A549 (cell line): Measurements from ENCODE around the gene PPP4C. TPM values are rescaled to one million over a fixed set of nuclear protein-coding genes. Genes with fewer than 3 reads are reported as not detected.

Experiments
- ATAC-seq, 2 experiments: fragments of 200-7000 bp in 1 of 2; fragments of >200 bp in 1 of 2; cut with Nextera tagmentation in 1 of 2; cut with Tn5 transposase in 1 of 2; 3 replicates each; pipeline versions ENCODE4 v1.8.0 to v1.9.1; 2018 to 2020; ENCODE audit warnings: mild to moderate bottlenecking in 1 of 2, moderate library complexity in 1 of 2
- CTCF ChIA-PET: fragments of 300-600 bp; sonication (Branson Sonifier 250); formaldehyde crosslinking; extraction: SDS; loops from one replicate; lab custom pipeline; 2021; ENCODE audit warnings: antibody characterized with exemption, inconsistent platforms; lab: Yijun Ruan, JAX
- POLR2A ChIA-PET: fragments of 350-600 bp; formaldehyde crosslinking; extraction: SDS; loops from one replicate; lab custom pipeline; 2021; ENCODE audit warnings: antibody characterized with exemption, inconsistent platforms; lab: Yijun Ruan, JAX
- DNase-seq, 2 experiments: peaks; one replicate each; pipeline versions ENCODE4 v3.0.0 to v3.0.0-alpha.2; 2011 to 2016; ENCODE audit warnings: low read depth in 1 of 2, low spot score in 1 of 2
- FAIRE-seq: peaks from 2 replicates; lab custom pipeline; 2011; peaks lifted over from hg19 to GRCh38; lab: Jason Lieb, UNC
- H3K27ac ChIP-seq, 2 experiments: fragments of >200 bp; sonication (Bioruptor Twin); formaldehyde crosslinking; 3 replicates each; pipeline ENCODE4 v1.5.1; 2016 to 2017
- H3K4me1 ChIP-seq: fragments of >200 bp; sonication (Bioruptor Twin); formaldehyde crosslinking; 3 replicates; pipeline ENCODE4 v1.6.1; 2016
- H3K4me2 ChIP-seq: fragments of >200 bp; sonication (Bioruptor Twin); formaldehyde crosslinking; 3 replicates; pipeline ENCODE4 v1.6.1; 2016
- H3K4me3 ChIP-seq: fragments of >200 bp; sonication (Bioruptor Twin); formaldehyde crosslinking; 3 replicates; pipeline ENCODE4 v1.5.1; 2016
- H3K9me3 ChIP-seq: fragments of >200 bp; sonication (Bioruptor Twin); formaldehyde crosslinking; 3 replicates; pipeline ENCODE4 v1.6.1; 2016
- CEBPB ChIP-seq, 2 experiments: fragments of >200 bp in 1 of 2; sonication (Bioruptor Twin) in 1 of 2; formaldehyde crosslinking in 1 of 2; IDR thresholded peaks; 2 replicates each; pipeline ENCODE4 v1.6.1; 2012 to 2016
- EHF ChIP-seq: fragments of 250-450 bp; sonication (Bioruptor Pico); IDR thresholded peaks from 2 replicates; pipeline ENCODE4 v1.5.0; 2020; ENCODE audit warnings: mild to moderate bottlenecking
- EP300 ChIP-seq, 2 experiments: fragments of >200 bp; sonication (Bioruptor Twin); formaldehyde crosslinking; IDR thresholded peaks; 2 replicates in 1 of 2; 3 replicates in 1 of 2; pipeline ENCODE4 v1.6.1; 2016 to 2017
- FOXS1 ChIP-seq: fragments of 250-450 bp; sonication (Bioruptor Pico); IDR thresholded peaks from 2 replicates; pipeline ENCODE4 v1.5.0; 2020; ENCODE audit warnings: mild to moderate bottlenecking, moderate library complexity
- HDAC2 ChIP-seq: fragments of 200-600 bp; sonication (generic); IDR thresholded peaks from 2 replicates; pipeline ENCODE4 v1.6.1; 2016
- JUN ChIP-seq, 2 experiments: fragments of >200 bp; sonication (Bioruptor Twin); formaldehyde crosslinking; IDR thresholded peaks; 2 replicates in 1 of 2; 3 replicates in 1 of 2; pipeline ENCODE4 v1.6.1; 2016 to 2017
- KDM1A ChIP-seq: fragments of 200-600 bp; sonication (generic); IDR thresholded peaks from 2 replicates; pipeline ENCODE4 v1.6.1; 2016; ENCODE audit warnings: low read depth, mild to moderate bottlenecking
- MAFK ChIP-seq: fragments of 450-650 bp; IDR thresholded peaks from 2 replicates; pipeline ENCODE4 v1.6.1; 2014; ENCODE audit not compliant: partially characterized antibody
- MAZ ChIP-seq: fragments of 150-350 bp; IDR thresholded peaks from 2 replicates; pipeline ENCODE4 v1.6.1; 2014; ENCODE audit warnings: antibody characterized with exemption, low read depth, low read length, borderline replicate concordance
- PHF8 ChIP-seq: fragments of 200-600 bp; sonication (generic); IDR thresholded peaks from 2 replicates; pipeline ENCODE4 v1.6.1; 2016; ENCODE audit warnings: low read depth, mild to moderate bottlenecking, antibody characterized with exemption, moderate library complexity, borderline replicate concordance
- POLR2AphosphoS2 ChIP-seq: conservative IDR thresholded peaks from 2 replicates; pipeline ENCODE4 v1.6.1; 2012; ENCODE audit warnings: low read length, improper control_type of control experiment, inconsistent platforms
- RAD21 ChIP-seq, 2 experiments: fragments of >200 bp in 1 of 2; sonication (Bioruptor Twin) in 1 of 2; formaldehyde crosslinking in 1 of 2; IDR thresholded peaks in 1 of 2; conservative IDR thresholded peaks in 1 of 2; 2 replicates in 1 of 2; 3 replicates in 1 of 2; pipeline ENCODE4 v1.6.1; 2012 to 2018; ENCODE audit warnings: inconsistent platforms in 1 of 2
- RARB ChIP-seq: fragments of 250-450 bp; sonication (Bioruptor Pico); IDR thresholded peaks from 2 replicates; pipeline ENCODE4 v1.8.0; 2021; ENCODE audit warnings: mild to moderate bottlenecking, moderate library complexity
- RNF2 ChIP-seq: fragments of 200-600 bp; sonication (generic); IDR thresholded peaks from 2 replicates; pipeline ENCODE4 v1.6.1; 2016; ENCODE audit warnings: low read depth, mild to moderate bottlenecking, antibody characterized with exemption, moderate library complexity, borderline replicate concordance
- WGBS: methylation state at CpG from one replicate; pipeline ENCODE4 v1.1.6; 2017; ENCODE audit errors: missing lambda C conversion rate; 5-methylcytosine and 5-hydroxymethylcytosine counted together
- polyA plus RNA-seq, 4 experiments: library from polyadenylated mRNA; depleted of rRNA in 3 of 4; stranded (reverse); fragments of >200 nt; fragmentation: RNase III in 1 of 4; extraction: RNeasy Plus Mini Kit Qiagen cat#74134 plus additional on column Dnase treatment in 1 of 4; gene quantifications; 2 replicates in 3 of 4; 3 replicates in 1 of 4; pipeline ENCODE4 v1.2.3, GENCODE V29; 2011 to 2017
- TF ChIP-seq, protein P1 (sequence below): fragments of >200 bp; sonication (Bioruptor Twin); formaldehyde crosslinking; IDR thresholded peaks from 3 replicates; pipeline ENCODE4 v1.5.1; 2016
- TF ChIP-seq, protein P2 (sequence below): fragments of 250-450 bp; sonication (Bioruptor Pico); IDR thresholded peaks from 2 replicates; pipeline ENCODE4 v1.5.0; 2020; ENCODE audit warnings: low read depth, mild to moderate bottlenecking, moderate library complexity
- TF ChIP-seq, protein P3 (sequence below): IDR thresholded peaks from 2 replicates; pipeline ENCODE4 v1.6.1; 2012
- TF ChIP-seq, protein P4 (sequence below): IDR thresholded peaks from 2 replicates; pipeline ENCODE4 v1.6.1; 2012; ENCODE audit warnings: low read depth, borderline replicate concordance

PPP4C gene
- polyA plus RNA-seq, 2 of the 4 experiments (the other 2 are of a cell fraction), result 102 to 115 TPM

DNA sequence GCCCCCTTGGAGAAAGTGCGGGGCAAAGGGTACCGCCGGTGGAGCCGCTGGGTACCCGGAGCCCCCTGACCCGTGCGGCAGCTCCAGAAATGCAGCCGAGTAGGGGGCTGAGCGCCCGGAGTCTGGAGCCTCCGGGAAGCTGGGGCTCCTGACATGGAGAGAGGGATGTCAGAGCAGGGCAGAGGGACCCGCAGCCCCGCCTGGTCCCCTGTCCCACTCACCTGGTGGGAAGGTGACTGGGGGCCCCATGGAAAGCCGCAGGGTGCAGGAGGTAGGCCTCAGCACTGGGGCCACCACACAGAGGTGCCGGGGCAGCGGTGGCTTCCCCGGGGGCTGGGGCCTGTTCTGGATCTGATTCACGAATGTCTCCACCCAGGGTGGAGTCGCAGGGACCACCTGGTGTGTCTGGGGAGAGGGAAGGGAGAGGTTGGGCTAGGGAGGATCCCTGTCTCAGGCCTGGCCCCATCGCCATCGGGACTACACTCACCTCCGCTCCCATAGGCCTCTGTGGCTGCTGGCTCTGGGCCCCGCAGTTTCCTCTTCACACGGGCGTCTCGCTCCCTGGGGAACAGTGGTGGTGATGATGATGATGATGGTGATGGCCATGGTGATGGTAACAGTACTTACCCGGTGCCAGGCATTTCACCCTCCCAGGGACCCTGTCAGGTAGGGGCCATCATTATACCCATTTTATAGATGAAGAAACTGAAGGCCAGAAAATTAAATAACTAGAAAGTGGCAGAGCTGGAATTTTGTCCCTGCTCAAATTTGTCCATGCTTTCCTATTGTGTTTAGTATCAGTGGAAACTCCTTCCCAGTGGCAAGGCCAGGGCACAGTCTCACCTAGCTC lies 10.7 kb downstream of the PPP4C start:
- DNase-seq, result no peak
- H3K27ac ChIP-seq, result no peak overlapping the region
- no peak for FAIRE-seq
- WGBS, result 93% methylated on average over 21 of the region's 27 CpGs
- ATAC-seq, result no peak
- H3K4me1 ChIP-seq, result peaks cover 15% of the 10 kb centered on the region
- no peak overlapping the region for H3K4me3 ChIP-seq
- POLR2A ChIA-PET, result no interaction called here
- no peaks in the 10 kb centered on the region for H3K9me3 ChIP-seq
- no peak overlapping the region for H3K4me2 ChIP-seq
- CTCF ChIA-PET, result interaction anchor here (1.1 to 9.6 kb wide), 6 partner anchors 9 to 386 kb away, joined by 3 to 119 read pairs (median 3); partner anchors contain the start of genes ALDOA and GDPD3
- TF ChIP-seq RNF2 (no peak), RARB (CRISPR knock-in tag) (no peak), KDM1A (no peak)
- TF ChIP-seq, protein P1, sequence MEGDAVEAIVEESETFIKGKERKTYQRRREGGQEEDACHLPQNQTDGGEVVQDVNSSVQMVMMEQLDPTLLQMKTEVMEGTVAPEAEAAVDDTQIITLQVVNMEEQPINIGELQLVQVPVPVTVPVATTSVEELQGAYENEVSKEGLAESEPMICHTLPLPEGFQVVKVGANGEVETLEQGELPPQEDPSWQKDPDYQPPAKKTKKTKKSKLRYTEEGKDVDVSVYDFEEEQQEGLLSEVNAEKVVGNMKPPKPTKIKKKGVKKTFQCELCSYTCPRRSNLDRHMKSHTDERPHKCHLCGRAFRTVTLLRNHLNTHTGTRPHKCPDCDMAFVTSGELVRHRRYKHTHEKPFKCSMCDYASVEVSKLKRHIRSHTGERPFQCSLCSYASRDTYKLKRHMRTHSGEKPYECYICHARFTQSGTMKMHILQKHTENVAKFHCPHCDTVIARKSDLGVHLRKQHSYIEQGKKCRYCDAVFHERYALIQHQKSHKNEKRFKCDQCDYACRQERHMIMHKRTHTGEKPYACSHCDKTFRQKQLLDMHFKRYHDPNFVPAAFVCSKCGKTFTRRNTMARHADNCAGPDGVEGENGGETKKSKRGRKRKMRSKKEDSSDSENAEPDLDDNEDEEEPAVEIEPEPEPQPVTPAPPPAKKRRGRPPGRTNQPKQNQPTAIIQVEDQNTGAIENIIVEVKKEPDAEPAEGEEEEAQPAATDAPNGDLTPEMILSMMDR, result no peak

DNA sequence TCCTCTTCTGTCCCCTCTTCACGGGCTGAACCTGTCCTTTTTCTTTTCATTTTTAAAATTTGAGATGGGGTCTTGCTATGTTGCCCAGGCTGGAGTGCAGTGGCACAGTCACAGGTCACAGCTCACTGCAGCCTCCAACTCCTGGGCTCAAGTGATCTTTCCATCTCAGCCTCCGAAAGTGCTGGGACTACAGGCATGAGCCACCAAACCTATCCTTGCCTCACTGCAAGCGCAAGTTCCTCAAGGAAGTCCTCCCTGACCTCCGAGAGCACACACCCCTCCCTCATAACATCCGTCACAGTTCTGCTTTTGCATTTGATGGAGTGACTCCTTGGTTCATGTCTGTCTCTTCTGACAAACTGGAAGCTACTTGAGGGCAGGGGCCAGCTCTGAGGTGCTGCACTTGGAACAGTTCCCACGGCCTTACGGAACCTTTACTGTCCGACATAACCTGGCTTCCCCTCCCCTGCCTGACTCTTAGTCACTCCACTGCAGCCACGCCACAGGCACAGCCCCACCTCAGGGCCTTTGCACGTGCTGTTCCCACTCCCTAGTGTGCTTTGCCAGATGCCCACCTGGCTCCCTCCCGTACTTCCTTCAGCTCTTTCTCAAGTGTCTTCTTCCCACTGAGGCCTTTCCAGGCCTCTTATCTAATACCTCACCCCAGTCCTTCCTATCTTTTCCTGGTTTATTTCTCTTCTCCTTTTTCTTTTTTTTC lies 11.5 kb downstream of the PPP4C start:
- ChIA-PET CTCF (interaction anchor here (1.1 to 9.6 kb wide), 5 partner anchors 9 to 387 kb away, joined by 3 to 119 read pairs (median 3); partner anchors contain the start of gene ALDOA), POLR2A (interaction anchor here (0.7 to 0.8 kb wide), 3 partner anchors 10 to 115 kb away, joined by 3 to 6 read pairs (median 6); partner anchors contain the start of gene ALDOA)
- TF ChIP-seq HDAC2 (no peak), FOXS1 (no peak), MAFK (no peak), POLR2AphosphoS2 (no peak), PHF8 (no peak), RAD21 (conservative IDR thresholded peaks at IDR 0.05 in 1 of 2, IDR thresholded peaks at IDR 0.05 in 1 of 2) (no peak), JUN (IDR thresholded peaks at IDR 0.05) (no peak), RARB (CRISPR knock-in tag) (no peak), EHF (CRISPR knock-in tag) (no peak), RNF2 (no peak), MAZ (no peak), EP300 (IDR thresholded peaks at IDR 0.05) (no peak), CEBPB (IDR thresholded peaks at IDR 0.05) (no peak)
- TF ChIP-seq, protein P2, sequence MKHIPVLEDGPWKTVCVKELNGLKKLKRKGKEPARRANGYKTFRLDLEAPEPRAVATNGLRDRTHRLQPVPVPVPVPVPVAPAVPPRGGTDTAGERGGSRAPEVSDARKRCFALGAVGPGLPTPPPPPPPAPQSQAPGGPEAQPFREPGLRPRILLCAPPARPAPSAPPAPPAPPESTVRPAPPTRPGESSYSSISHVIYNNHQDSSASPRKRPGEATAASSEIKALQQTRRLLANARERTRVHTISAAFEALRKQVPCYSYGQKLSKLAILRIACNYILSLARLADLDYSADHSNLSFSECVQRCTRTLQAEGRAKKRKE (CRISPR knock-in tag), result no peak
- TF ChIP-seq, protein P3, sequence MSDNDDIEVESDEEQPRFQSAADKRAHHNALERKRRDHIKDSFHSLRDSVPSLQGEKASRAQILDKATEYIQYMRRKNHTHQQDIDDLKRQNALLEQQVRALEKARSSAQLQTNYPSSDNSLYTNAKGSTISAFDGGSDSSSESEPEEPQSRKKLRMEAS, result no peak
- TF ChIP-seq, protein P4, sequence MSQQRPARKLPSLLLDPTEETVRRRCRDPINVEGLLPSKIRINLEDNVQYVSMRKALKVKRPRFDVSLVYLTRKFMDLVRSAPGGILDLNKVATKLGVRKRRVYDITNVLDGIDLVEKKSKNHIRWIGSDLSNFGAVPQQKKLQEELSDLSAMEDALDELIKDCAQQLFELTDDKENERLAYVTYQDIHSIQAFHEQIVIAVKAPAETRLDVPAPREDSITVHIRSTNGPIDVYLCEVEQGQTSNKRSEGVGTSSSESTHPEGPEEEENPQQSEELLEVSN, result no peak
- FAIRE-seq (no peak), ATAC-seq (no peak), DNase-seq (no peak)
- WGBS, result 97% methylated on average over 11 of the region's 11 CpGs
- H3K9me3 ChIP-seq, result no peaks in the 10 kb centered on the region
- H3K4me2 ChIP-seq, result no peak overlapping the region
- no peak overlapping the region for H3K27ac ChIP-seq
- no peak overlapping the region for H3K4me3 ChIP-seq
- peaks cover 15% of the 10 kb centered on the region for H3K4me1 ChIP-seq
